Gastrocnemius medialis (tissue), 4 donors: ENCODE measurements around the gene PXDN.

Source experiments
- CTCF ChIP-seq, 5 experiments: fragments of 450-650 bp in 3 of 5; fragments of 200-600 bp in 2 of 5; sonication (generic) in 2 of 5; IDR thresholded peaks in 4 of 5; conservative IDR thresholded peaks in 1 of 5; 1 replicate in 4 of 5; 2 replicates in 1 of 5; pipeline ENCODE4 v1.5.1; 2016 to 2019; ENCODE audit warnings: antibody characterized with exemption in 5 of 5, mild to moderate bottlenecking in 3 of 5, moderate library complexity in 3 of 5
- POLR2A ChIP-seq, 2 donors: fragments of 450-650 bp; IDR thresholded peaks; one replicate each; pipeline ENCODE4 v1.6.1; 2017; ENCODE audit warnings: antibody characterized with exemption in 2 of 2, mild to moderate bottlenecking in 2 of 2, moderate library complexity in 2 of 2

DNA sequence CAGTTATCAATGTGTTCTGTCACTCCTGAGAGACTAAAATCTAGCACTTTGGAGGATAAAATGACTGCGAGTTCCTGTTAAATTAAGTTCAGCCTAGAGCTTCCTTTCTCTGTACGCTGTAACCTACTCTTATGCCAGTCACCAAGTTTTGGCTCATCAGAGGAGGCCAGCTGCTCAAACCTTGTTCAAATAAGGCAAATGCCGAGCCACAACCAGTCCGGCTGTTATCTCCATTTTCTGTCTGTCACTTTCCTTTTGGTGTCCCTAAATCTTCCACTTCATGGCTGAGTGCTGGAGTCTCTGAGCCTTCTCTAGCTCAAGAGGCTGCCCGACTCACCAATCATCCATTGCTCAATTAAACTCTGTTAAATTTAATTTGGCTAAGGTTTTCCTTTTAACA lies 33.5 kb upstream of the PXDN start:
- TF ChIP-seq CTCF (IDR thresholded peaks at IDR 0.05 in 4 of 5, conservative IDR thresholded peaks at IDR 0.05 in 1 of 5) (no peak), POLR2A (IDR thresholded peaks at IDR 0.05) (no peak)
